Measurements from ENCODE around the gene ADCY3. TPM values are rescaled to one million over a fixed set of nuclear protein-coding genes. Genes with fewer than 3 reads are reported as not detected.

The ADCY3 gene
- total and polyA plus RNA-seq, 2 of the 13 experiments (the other 11 are each of a cell fraction or from before 2014, with no cell fraction given) = 0.11 to 0.61 TPM

- TF ChIP-seq, protein P1, sequence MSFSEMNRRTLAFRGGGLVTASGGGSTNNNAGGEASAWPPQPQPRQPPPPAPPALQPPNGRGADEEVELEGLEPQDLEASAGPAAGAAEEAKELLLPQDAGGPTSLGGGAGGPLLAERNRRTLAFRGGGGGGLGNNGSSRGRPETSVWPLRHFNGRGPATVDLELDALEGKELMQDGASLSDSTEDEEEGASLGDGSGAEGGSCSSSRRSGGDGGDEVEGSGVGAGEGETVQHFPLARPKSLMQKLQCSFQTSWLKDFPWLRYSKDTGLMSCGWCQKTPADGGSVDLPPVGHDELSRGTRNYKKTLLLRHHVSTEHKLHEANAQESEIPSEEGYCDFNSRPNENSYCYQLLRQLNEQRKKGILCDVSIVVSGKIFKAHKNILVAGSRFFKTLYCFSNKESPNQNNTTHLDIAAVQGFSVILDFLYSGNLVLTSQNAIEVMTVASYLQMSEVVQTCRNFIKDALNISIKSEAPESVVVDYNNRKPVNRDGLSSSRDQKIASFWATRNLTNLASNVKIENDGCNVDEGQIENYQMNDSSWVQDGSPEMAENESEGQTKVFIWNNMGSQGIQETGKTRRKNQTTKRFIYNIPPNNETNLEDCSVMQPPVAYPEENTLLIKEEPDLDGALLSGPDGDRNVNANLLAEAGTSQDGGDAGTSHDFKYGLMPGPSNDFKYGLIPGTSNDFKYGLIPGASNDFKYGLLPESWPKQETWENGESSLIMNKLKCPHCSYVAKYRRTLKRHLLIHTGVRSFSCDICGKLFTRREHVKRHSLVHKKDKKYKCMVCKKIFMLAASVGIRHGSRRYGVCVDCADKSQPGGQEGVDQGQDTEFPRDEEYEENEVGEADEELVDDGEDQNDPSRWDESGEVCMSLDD (CRISPR knock-in tag; IDR thresholded peaks at IDR 0.05; ENCODE audit: borderline replicate concordance) = peak; percentile 95; the same call in 1 of the 2 replicates
- peak; percentile 51; the same call in 1 of the 2 replicates for TF ChIP-seq ZNF441 (CRISPR knock-in tag; IDR thresholded peaks at IDR 0.05; ENCODE audit: borderline replicate concordance)
- TF ChIP-seq BORCS8-MEF2B (CRISPR knock-in tag; IDR thresholded peaks at IDR 0.05) = peak; percentile 73
- TF ChIP-seq, protein P2, sequence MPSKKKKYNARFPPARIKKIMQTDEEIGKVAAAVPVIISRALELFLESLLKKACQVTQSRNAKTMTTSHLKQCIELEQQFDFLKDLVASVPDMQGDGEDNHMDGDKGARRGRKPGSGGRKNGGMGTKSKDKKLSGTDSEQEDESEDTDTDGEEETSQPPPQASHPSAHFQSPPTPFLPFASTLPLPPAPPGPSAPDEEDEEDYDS (CRISPR knock-in tag; IDR thresholded peaks at IDR 0.05) = peak; percentile 91
- no peak for TF ChIP-seq ZNF597 (CRISPR knock-in tag; IDR thresholded peaks at IDR 0.05)
- 0 out of 2 replicates have a peak, but pooled peaks have one; percentile 56 for TF ChIP-seq ZNF138 (CRISPR knock-in tag; IDR thresholded peaks at IDR 0.05; ENCODE audit: low read depth)
- TF ChIP-seq KDM6A (CRISPR knock-in tag; IDR thresholded peaks at IDR 0.05; ENCODE audit: low read depth) = no peak
- TF ChIP-seq ZC3H13 (CRISPR knock-in tag; IDR thresholded peaks at IDR 0.05) = peak; percentile 74; the same call in 1 of the 2 replicates
- TF ChIP-seq CBX5 (CRISPR knock-in tag; IDR thresholded peaks at IDR 0.05; ENCODE audit: borderline replicate concordance) = peak; percentile 37; the same call in 1 of the 2 replicates
- no peak for TF ChIP-seq PBX3 (CRISPR knock-in tag; IDR thresholded peaks at IDR 0.05; ENCODE audit: borderline replicate concordance)
- TF ChIP-seq ZBTB40 (IDR thresholded peaks at IDR 0.05) = no peak
- TF ChIP-seq ZBTB40 (CRISPR knock-in tag; IDR thresholded peaks at IDR 0.05) = peak; percentile 41
- peak; percentile 52 for TF ChIP-seq ZNF891 (CRISPR knock-in tag; IDR thresholded peaks at IDR 0.05)
Observed at GRCh38 chr2:24792874-24793760, 126.9 kb downstream of the ADCY3 start, which contains the start of the genes CENPO and PTRHD1 (continued).

Data from HepG2 (cell line).